ENCODE results near the gene TMEM62. TPM values are rescaled to one million over a fixed set of nuclear protein-coding genes. Genes with fewer than 3 reads are reported as not detected.

TMEM62 gene
- total RNA-seq, 1 donor from 2014 or later: 12.2 TPM

DNA sequence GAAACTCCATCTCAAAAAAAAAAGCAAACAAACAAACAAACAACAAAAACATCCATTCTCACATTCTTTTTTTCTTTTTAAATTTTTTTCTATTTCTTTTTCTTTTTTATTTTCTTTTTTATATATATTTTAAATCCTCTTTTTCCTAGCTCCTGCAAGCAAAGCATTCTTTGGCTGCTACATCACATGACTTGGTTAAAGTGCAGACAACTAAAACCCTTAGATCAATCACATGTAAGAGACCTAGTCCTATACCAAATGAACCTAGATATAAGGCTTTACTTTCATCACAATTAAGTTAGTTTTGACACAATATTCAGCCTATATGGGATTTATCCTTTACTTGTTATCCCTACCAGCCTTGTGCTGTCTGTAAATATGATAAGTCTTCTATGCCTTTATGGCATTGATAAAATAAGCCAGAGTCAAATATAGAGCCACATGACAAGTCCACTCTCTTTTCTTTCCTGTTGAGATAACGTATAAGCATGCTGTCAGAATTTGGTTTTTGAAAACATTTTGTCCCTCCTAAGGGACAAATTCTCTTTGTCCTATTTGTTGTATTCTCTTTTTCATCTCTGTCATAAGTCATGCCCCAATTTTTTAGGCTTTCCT lies 38.9 kb upstream of the TMEM62 start:
- H3K27ac ChIP-seq (replicated peaks): no peak overlapping the region
- intact Hi-C loops (cut with micrococcal nuclease): no loop called here
- TF ChIP-seq, protein P1, sequence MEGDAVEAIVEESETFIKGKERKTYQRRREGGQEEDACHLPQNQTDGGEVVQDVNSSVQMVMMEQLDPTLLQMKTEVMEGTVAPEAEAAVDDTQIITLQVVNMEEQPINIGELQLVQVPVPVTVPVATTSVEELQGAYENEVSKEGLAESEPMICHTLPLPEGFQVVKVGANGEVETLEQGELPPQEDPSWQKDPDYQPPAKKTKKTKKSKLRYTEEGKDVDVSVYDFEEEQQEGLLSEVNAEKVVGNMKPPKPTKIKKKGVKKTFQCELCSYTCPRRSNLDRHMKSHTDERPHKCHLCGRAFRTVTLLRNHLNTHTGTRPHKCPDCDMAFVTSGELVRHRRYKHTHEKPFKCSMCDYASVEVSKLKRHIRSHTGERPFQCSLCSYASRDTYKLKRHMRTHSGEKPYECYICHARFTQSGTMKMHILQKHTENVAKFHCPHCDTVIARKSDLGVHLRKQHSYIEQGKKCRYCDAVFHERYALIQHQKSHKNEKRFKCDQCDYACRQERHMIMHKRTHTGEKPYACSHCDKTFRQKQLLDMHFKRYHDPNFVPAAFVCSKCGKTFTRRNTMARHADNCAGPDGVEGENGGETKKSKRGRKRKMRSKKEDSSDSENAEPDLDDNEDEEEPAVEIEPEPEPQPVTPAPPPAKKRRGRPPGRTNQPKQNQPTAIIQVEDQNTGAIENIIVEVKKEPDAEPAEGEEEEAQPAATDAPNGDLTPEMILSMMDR (IDR thresholded peaks at IDR 0.05; ENCODE audit: borderline replicate concordance): no peak
- no peaks in the 10 kb centered on the region for H3K27me3 ChIP-seq (ENCODE audit: low read depth)
- no peak overlapping the region for H3K4me3 ChIP-seq
- peaks cover 12% of the 10 kb centered on the region for H3K36me3 ChIP-seq
- H3K4me1 ChIP-seq: peaks cover 38% of the 10 kb centered on the region
- DNase-seq: no peak
- no peaks in the 10 kb centered on the region for H3K9me3 ChIP-seq (replicated peaks)

DNA sequence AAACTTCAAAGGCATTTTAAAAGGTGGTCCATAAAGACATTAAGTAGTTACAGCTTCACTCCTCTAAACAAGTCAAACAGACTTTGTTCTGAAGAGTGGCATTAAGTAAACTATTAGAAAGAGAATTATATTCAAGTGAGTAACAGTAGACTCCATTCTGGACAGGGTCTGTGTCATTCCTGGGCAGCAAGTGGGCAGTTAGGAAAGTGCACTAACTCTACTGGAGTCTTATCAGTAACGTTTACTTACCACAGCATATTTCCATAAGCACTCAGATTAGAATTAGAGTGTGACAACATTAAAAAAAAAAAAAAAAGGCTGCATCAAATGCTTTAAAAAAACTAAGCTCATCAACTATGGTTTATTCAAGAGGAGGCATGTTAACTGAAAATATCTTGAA lies 38.1 kb upstream of the TMEM62 start:
- intact Hi-C loops (cut with micrococcal nuclease): no loop called here
- Histone ChIP-seq H3K9me3 (replicated peaks) (no peaks in the 10 kb centered on the region), H3K27me3 (ENCODE audit: low read depth) (no peaks in the 10 kb centered on the region), H3K36me3 (peaks cover 12% of the 10 kb centered on the region), H3K27ac (replicated peaks) (no peak overlapping the region), H3K4me1 (peaks cover 38% of the 10 kb centered on the region), H3K4me3 (no peak overlapping the region)
- DNase-seq: no peak
- TF ChIP-seq, protein P1 (IDR thresholded peaks at IDR 0.05; ENCODE audit: borderline replicate concordance): no peak

DNA sequence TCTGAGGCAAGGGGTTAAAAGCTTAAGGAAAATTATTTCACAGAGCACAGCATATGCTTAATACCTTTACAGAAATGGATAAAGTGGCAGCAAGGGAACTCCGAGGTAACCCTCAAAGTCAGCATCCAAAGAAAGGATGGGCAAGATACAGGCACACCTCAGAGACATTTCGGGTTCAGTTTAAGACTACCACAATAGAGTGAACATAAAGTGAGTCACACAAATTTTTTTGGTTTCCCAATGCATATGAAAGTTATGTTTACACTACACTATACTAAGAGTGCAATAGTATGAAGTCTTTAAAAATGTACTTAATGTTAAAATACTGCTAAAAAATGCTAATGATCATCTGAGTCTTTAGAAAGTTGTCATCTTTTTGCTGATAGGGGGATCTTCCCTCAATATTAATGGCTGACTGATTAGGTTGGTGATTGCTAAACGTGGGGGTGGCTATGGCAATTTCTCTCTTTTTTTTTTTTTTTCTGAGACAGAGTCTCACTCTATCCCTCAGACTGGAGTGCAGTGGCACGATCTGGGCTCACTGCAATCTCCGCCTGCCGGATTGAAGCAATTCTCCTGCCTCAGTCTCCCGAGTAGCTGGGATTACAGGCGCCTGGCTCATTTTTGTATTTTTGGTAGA lies 37.6 kb upstream of the TMEM62 start:
- Histone ChIP-seq H3K9me3 (replicated peaks) (no peaks in the 10 kb centered on the region), H3K4me1 (peaks cover 38% of the 10 kb centered on the region)
- TF ChIP-seq, protein P1 (IDR thresholded peaks at IDR 0.05; ENCODE audit: borderline replicate concordance): no peak

DNA sequence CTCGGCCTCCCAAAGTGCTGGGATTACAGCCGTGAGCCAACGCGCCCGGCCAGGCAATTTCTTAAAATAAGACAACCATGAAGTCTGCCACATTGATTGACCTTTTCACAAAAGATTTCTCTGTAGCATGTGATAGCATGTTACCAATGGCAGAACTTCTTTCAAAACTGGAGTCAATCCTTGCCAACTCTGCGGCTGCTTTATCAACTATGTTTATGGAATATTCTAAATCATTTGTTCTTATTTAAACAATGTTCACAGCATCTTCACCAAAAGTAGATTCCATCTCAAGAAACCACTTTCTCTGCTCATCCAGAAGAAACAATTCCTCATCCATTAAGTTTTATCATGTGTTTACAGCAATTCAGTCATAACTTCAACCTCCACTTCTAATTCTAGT lies 37.0 kb upstream of the TMEM62 start:
- intact Hi-C loops (cut with micrococcal nuclease): no loop called here
- H3K9me3 ChIP-seq (replicated peaks): no peaks in the 10 kb centered on the region
- H3K27me3 ChIP-seq (ENCODE audit: low read depth): no peaks in the 10 kb centered on the region
- H3K4me1 ChIP-seq: peaks cover 38% of the 10 kb centered on the region
- no peak overlapping the region for H3K4me3 ChIP-seq
- no peak overlapping the region for H3K27ac ChIP-seq (replicated peaks)
- H3K36me3 ChIP-seq: peaks cover 20% of the 10 kb centered on the region
- TF ChIP-seq, protein P1 (IDR thresholded peaks at IDR 0.05; ENCODE audit: borderline replicate concordance): no peak
- DNase-seq: no peak

More for the DNA sequence above, 37.6 kb upstream of the TMEM62 start:
- intact Hi-C loops (cut with micrococcal nuclease): no loop called here
- Histone ChIP-seq H3K36me3 (peaks cover 16% of the 10 kb centered on the region), H3K4me3 (no peak overlapping the region), H3K27ac (replicated peaks) (no peak overlapping the region), H3K27me3 (ENCODE audit: low read depth) (no peaks in the 10 kb centered on the region)
- DNase-seq: no peak

DNA sequence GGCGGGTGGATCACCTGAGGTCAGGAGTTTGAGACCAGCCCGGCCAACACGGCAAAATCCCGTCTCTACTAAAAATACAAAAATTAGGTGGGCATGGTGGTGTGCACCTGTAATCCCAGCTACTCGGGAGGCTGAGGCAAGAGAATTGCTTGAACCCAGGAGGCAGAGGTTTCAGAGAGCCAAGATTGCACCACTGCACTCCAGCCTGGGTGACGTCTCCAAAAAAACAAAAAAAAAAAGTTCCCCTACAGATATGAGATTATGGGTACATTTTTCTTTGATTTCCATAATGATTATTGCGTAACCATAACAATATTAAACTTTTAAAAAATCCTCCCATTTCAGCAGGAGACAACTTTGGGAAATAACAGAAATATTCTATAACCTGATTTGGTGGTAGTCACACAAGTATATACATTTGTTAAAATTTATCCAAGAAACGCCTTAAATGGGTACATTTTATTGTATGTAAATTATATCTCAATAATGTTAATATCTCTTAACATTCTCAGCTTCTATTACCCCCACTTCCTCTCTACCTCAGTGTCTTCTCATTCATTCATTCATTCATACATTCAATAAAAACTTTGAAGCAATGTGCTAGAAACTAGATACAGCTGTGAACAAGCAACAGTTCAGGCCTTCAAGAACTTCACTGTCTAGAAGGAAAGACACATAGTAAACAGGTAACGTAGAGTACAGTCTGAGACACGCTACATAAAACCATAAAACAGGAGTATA lies 34.1 kb upstream of the TMEM62 start:
- Histone ChIP-seq H3K4me1 (peaks cover 45% of the 10 kb centered on the region), H3K27me3 (ENCODE audit: low read depth) (no peaks in the 10 kb centered on the region), H3K9me3 (replicated peaks) (no peaks in the 10 kb centered on the region), H3K36me3 (peaks cover 21% of the 10 kb centered on the region), H3K27ac (replicated peaks) (no peak overlapping the region), H3K4me3 (no peak overlapping the region)
- TF ChIP-seq, protein P1 (IDR thresholded peaks at IDR 0.05; ENCODE audit: borderline replicate concordance): no peak
- intact Hi-C loops (cut with micrococcal nuclease): no loop called here
- DNase-seq: no peak

Data from left ventricle myocardium inferior (tissue), 1 donor.